ENCODE results near the gene ARL6IP4.

DNA sequence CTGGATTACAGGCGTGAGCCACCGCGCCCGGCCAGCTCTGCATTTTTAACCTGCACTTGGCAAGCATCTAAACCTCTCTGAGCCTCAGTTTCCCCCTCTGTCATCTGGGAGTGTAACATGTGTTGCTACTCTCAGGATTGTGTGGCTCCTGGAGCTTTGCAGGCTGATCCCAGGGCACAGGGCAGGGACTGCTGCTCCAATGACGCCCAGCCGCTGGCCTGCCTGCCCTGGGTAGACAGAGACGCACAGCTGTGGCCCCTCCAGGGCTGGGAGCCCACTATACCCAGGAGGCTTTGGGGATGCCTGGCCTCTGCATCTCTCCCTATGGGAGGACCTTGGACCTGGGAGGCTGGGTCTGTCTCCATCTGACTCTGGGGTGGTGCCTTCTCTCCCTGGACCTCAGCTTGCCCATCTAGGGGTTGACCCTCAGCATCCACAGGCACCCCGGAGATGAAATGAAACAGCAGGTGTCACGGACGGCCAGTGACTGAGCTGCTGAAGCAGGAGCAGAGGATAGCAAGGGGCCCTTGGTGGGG, 13.7 kb downstream of the ARL6IP4 start:
- no peak for TF ChIP-seq POLR2A (IDR thresholded peaks at IDR 0.05; ENCODE audit: low read depth, low read length)
- no peak for TF ChIP-seq CBFB (IDR thresholded peaks at IDR 0.05; ENCODE audit: low read depth)
- TF ChIP-seq, protein P1, sequence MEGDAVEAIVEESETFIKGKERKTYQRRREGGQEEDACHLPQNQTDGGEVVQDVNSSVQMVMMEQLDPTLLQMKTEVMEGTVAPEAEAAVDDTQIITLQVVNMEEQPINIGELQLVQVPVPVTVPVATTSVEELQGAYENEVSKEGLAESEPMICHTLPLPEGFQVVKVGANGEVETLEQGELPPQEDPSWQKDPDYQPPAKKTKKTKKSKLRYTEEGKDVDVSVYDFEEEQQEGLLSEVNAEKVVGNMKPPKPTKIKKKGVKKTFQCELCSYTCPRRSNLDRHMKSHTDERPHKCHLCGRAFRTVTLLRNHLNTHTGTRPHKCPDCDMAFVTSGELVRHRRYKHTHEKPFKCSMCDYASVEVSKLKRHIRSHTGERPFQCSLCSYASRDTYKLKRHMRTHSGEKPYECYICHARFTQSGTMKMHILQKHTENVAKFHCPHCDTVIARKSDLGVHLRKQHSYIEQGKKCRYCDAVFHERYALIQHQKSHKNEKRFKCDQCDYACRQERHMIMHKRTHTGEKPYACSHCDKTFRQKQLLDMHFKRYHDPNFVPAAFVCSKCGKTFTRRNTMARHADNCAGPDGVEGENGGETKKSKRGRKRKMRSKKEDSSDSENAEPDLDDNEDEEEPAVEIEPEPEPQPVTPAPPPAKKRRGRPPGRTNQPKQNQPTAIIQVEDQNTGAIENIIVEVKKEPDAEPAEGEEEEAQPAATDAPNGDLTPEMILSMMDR (IDR thresholded peaks at IDR 0.05 in 2 of 3, conservative IDR thresholded peaks at IDR 0.05 in 1 of 3; ENCODE audit: control insufficient read depth in 2 of 3, extremely low read depth in 1 of 3, insufficient read depth in 1 of 3, low read depth in 3 of 3, low read length in 3 of 3), result no peak
- no peak for TF ChIP-seq ETV6 (conservative IDR thresholded peaks at IDR 0.05 in 1 of 2, IDR thresholded peaks at IDR 0.05 in 1 of 2; ENCODE audit: borderline replicate concordance in 1 of 2, low read depth in 1 of 2)
- TF ChIP-seq, protein P2, sequence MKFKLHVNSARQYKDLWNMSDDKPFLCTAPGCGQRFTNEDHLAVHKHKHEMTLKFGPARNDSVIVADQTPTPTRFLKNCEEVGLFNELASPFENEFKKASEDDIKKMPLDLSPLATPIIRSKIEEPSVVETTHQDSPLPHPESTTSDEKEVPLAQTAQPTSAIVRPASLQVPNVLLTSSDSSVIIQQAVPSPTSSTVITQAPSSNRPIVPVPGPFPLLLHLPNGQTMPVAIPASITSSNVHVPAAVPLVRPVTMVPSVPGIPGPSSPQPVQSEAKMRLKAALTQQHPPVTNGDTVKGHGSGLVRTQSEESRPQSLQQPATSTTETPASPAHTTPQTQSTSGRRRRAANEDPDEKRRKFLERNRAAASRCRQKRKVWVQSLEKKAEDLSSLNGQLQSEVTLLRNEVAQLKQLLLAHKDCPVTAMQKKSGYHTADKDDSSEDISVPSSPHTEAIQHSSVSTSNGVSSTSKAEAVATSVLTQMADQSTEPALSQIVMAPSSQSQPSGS (IDR thresholded peaks at IDR 0.05; ENCODE audit: low read length), result no peak
- no peak for TF ChIP-seq EZH2 (IDR thresholded peaks at IDR 0.05; ENCODE audit: borderline replicate concordance, control insufficient read depth, low read depth, low read length)

Data from GM12878 (cell line).